Stimulated activated CD4-positive, alpha-beta T cell treated with anti-CD3 and anti-CD28 coated beads, Interleukin-15, amount 100 ng/mL, for 1 hour (primary cell): ENCODE measurements around the gene CYP24A1.

Experiments used
- DNase-seq, 2 donors: peaks; one replicate each; pipeline ENCODE4 v3.0.0-alpha.2; 2020; ENCODE audit warnings: low read depth in 1 of 2, low spot score in 1 of 2

The CYP24A1 gene

DNA sequence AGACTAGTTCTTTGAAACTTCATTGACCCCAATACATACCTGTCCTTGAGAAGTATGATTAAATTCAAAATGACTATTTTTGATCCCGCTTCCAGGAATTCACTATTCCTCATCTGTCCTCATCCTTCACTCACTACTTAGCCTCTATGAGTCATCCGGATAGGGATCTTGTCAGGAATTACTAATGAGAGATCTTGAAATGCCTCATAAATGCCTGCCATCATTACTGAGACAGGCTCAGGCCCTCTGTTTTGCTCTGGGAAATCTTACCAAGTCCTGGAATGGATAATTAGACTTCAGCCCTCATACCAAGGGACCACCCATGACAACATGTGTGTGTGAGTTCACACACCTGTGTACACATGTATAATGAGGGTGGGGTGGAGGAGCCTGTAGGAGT lies 2.8 kb upstream of the CYP24A1 start:
- DNase-seq = no peak

DNA sequence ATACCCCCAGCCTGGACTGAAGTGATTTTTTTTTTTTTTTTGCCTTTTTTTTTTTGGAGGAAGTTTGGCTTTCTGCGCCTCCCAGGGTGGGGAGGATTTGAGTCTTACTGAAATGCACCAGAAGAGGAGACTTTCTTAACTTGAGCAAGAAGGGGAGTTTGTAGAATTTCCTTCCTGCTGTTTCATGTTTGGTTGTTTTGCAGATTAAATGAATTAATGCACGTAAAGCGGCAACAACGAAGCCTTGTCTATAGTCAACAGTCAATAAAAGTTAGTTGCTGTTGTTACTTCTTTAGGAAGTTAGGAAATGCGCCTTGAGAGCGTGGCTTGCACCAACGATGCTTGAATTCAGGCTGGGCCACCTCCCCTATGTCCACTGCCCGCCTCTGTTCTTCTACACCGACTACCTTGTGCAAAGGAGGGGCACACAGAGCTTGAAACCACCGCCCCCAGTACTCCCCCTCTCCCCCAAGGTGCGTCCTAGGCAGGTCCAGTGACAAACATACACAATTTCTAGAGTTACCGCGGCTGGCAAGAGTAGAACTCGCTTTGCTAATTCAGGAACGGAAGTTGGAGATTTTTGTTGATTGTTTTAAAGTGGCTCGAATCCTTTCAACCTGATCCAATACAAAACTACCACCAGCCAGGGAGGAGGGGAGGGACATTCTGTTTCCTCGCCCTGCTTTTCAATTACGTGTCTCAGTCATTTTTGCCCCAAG lies 830 bp upstream of the CYP24A1 start:
- no peak for DNase-seq

GRCh38 chr20:54172856-54173652 lies 732 bp downstream of the CYP24A1 start:
- no peak for DNase-seq

DNA sequence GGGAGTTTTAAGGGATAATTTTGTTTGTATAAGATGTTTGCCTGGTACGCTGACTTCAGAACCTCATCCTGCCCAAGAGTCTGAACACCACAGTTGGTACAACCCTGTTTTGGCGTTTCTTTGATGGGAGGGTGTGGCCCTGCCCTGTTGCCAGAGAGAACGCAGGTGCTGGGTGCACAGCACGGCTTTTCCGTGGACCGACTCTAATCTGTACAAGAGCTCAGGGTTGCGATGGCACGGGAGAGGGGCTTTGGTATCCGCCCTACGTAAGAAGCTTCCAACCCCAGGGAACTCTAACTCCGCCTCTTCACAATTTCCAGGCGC lies 1.3 kb downstream of the CYP24A1 start:
- no peak for DNase-seq

GRCh38 chr20:54170963-54171362 lies 2.8 kb downstream of the CYP24A1 start:
- DNase-seq = no peak

GRCh38 chr20:54170026-54170471 lies 3.7 kb downstream of the CYP24A1 start:
- no peak for DNase-seq

DNA sequence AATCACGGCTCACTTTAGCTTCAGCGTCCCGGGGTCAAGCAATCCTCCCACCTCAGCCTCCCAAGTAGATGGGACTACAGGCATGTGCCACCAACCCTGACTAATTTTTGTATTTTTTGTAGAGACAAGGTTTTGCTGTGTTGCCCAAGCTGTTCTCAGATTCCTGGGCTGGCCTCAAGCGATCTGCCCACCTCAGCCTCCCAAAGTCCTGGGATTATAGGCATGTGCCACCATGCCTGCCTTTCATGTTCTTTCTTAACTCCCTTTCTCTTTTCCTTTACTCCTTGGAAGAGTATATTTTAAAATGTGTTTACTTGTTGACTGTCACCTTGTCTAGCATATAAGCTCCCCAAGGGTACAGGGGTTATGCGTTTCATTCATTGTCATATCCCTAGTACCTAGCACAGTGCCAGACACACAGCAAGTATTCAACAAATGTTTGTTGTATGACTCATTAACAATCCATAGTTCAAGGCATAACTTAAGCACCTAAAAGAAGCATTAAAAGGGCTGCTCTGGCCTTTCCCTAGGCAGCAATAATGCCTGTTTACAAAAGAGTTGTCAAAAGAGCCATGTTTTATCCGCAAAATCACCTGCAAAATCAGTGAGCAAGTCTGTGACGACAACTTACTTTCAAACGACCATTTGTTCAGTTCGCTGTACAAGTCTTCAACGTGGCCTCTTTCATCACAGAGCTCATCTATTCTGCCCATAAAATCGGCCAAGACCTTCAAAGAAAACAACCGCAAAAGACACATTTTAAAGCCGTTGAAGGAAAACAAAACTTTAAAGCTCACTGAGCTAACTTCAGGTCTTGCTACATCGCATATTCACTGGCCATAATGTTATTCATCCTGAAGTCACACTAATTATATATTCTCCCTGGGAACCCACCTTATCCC lies 4.6 kb downstream of the CYP24A1 start:
- DNase-seq = no peak

DNA sequence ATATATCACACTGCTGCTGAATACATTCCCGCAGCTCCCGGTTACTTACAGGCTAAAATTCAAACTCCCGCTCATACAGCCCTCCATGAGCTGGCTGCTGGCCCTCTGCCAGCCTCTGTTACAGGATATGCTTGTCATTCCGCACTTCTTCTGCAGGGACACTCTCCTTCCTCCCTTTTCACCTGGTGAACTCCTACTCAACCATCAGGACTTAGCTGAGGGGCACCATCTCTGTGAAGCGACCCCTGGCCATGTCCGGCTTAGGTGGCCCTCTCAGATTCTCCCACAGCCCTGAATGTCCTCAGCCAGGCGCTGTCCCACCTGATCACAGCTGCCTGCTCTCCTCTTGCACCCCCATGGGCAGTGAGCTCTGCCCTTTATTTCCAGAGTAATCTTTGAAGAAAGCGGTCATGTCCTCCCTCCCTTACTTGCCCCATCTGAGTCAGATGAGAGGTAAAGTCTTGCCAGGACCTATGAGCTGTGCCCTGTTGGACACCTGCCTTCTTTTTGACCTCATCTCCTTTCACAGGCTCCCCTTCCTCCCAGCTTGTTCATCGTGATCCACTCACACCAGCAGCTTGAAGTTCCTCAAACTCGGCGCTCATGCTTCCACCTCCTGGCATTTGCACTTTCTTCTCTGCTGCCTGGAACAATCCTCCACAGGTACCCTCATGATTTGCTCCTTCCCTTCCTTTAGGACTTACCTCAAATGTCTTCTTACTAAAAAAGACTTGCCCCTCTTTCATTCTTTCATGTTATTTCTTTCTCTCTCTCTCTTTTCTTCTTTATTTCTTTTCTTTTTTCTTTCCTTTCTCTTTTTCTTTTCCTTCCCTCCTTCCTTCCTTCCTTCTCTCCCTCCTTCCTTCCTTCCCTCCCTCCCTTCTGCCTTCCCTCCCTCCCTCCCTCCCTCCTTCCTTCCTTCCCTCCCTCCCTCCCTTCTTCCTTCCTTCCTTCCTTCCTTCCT lies 5.6 kb downstream of the CYP24A1 start:
- no peak for DNase-seq

- DNase-seq = no peak
Measured at GRCh38 chr20:54166987-54167662, 6.7 kb downstream of the CYP24A1 start.

DNA sequence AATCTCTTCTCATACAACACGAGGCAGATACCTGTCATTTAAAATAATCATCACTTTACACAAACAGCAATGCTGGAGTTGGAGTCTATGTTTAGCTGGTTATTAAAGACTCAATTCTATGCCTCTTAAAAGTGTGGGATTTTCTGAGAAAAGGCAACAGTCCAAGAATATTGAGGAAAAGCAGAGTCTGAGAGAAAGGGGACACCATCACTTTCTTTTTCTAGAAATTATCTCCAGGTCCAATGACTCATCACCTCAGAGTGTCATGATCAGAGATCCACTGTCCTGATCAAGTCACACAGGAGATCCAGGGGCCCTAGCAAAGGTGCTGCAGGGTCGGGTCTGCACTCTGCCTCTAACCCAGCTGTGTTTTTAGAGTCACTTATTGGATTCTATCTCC lies 8.0 kb downstream of the CYP24A1 start:
- DNase-seq = no peak

GRCh38 chr20:54165014-54165413 lies 8.8 kb downstream of the CYP24A1 start:
- DNase-seq = no peak

DNA sequence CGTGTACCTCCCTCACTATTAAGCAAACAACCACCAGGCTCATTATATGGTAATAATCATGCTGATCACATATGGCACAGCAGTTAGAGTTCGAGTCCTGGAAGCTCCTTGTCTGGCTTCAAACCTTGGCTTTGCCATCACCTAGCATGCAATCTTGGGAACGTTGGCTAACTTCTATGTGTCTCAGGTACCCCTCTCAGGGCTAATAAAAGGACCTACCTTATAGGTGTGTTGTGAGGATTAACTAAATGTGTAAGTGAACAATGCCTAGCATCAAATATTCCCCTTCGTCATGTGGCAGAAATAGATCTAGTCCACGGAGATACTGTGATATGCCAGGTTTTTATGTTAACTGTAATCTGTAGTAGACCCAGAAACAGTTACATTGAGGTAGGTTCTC lies 10.4 kb downstream of the CYP24A1 start:
- no peak for DNase-seq

DNA sequence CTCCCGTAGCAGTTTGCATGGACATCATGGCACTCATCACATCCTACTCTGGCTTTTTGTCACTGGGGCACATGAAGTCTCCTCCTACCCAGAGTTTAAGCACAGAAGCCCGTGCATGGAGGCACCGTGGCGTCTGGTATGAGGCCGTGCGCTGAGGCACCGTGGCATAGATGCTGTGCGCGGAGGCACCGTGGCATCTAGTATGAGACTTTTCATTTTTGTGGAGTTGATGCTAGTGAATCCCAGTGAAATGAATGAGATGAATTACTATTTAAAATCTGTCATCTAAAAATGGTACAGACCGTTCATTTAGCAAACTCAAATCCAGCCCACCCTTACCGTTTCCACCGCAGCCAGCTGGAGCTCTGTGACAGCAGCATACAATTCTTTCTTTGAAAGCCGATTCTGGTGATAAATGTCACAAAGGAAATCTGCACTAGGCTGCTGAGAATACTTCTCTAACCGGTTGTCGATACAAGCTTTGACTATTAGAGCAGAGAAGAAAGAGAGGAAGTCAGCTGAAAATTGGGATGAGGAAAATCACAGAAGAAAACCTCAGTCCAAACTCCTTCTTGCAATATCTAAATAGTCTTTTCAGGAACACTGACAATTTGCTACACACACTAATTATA lies 11.3 kb downstream of the CYP24A1 start:
- DNase-seq = no peak

DNA sequence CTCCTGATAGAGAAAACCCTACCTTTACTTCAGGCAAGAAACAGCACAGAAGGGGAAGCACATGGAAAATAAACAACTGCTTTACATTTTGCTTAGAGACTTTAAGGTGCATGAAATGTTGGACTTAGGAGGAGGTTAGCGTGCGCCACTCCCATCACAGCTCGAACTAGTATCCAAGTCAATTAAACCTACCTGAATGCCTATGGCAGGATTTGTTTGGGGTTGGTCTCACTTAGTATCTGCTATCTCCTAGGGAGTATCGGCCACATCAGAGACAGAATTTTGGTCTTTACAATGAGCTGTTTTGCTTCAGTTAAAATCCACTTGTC lies 12.0 kb downstream of the CYP24A1 start:
- DNase-seq = no peak

- no peak for DNase-seq
Measured at GRCh38 chr20:54161008-54161820, 12.6 kb downstream of the CYP24A1 start.

DNA sequence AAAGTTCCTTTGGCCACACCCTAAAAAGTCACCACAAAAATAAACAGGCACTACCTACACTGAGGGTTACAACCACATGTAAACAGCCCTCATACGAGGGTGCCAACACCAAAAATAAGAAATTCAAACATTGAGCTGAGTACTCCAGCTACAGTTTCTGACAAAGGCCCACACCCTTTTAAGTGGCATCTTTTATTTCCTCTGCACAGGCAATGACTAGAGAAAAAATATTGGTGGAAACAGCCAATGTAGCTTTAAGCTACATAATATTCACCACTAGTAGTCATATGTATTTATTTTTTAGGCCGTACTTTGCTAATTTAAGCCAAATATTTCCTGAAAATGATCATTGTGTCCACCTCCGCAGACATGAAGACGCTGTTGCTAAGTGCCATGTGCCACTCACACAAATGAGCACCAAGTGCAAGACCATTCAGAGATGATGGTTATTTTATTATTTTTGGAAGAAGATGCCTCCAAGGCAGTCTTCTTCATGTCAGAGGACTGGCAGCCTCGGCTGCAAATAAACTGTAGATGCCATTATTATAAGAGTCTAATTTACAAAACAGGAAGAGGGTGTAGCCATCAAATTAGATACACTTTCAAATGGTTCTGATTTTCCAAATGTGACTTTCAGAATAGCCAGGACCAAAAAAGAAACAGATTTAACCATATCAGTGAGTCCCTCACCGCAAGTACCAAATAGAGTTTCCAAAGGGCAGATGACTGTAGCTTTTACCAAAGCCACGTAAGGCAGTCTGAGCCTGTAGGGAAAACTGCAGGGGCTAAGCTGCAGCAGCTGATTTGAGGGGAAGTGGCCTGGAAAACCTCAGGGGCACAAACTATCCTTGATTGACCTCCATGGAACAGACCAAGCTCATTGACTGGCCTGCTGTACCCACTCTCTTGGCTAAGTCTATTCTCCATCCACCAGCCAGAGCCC lies 13.4 kb downstream of the CYP24A1 start:
- no peak for DNase-seq

GRCh38 chr20:54158856-54159418 lies 14.8 kb downstream of the CYP24A1 start:
- no peak for DNase-seq
